H1 (cell line): ENCODE results near the gene RIPOR2.

ENCODE experiments used
- JUN ChIP-seq: IDR thresholded peaks from 2 replicates; pipeline ENCODE4 v1.6.1; 2011; ENCODE audit warnings: low read depth, mild to moderate bottlenecking, improper control_type of control experiment, low read length
- POLR2AphosphoS5 ChIP-seq: IDR thresholded peaks from 2 replicates; pipeline ENCODE4 v1.6.1; 2011; ENCODE audit warnings: low read depth, low read length
- POU5F1 ChIP-seq: IDR thresholded peaks from 2 replicates; pipeline ENCODE4 v1.6.1; 2011; ENCODE audit warnings: low read depth, mild to moderate bottlenecking, low read length, moderate library complexity

DNA sequence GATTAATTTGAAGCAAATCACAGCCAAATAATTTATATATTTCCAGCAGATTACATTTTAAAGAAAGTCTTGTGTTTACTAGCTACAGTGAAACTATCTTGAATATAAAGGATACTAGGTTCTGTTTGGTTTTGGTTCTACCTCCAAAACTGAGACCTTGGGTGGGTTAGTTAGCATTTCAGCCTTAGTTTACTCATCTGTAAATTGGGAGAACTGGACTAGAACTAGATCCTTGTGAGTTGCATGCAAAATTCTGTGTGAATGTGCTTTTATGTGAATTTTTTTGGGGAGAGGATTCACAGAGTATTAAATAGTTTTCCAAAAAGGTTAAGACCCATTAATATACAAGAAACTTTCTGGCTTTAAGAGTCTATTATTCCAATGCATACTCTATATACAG lies 156.9 kb downstream of the RIPOR2 start:
- TF ChIP-seq POU5F1 (no peak), POLR2AphosphoS5 (no peak), JUN (no peak)
